GM21360 (cell line): Measurements from ENCODE around the gene MEFV.
"Not testable (repeated sequence)": the region's sequence is repeated elsewhere in the genome, so short reads cannot be mapped to it uniquely, and the experiment has no call there.

ENCODE experiments used
- ATAC-seq: cut with Tn5 transposase; IDR thresholded peaks from one replicate; pipeline ENCODE4 v1.9.1; 2021; ENCODE audit warnings: mild to moderate bottlenecking, moderate library complexity; ENCODE audit not compliant: unreplicated experiment

MEFV gene, protein sequence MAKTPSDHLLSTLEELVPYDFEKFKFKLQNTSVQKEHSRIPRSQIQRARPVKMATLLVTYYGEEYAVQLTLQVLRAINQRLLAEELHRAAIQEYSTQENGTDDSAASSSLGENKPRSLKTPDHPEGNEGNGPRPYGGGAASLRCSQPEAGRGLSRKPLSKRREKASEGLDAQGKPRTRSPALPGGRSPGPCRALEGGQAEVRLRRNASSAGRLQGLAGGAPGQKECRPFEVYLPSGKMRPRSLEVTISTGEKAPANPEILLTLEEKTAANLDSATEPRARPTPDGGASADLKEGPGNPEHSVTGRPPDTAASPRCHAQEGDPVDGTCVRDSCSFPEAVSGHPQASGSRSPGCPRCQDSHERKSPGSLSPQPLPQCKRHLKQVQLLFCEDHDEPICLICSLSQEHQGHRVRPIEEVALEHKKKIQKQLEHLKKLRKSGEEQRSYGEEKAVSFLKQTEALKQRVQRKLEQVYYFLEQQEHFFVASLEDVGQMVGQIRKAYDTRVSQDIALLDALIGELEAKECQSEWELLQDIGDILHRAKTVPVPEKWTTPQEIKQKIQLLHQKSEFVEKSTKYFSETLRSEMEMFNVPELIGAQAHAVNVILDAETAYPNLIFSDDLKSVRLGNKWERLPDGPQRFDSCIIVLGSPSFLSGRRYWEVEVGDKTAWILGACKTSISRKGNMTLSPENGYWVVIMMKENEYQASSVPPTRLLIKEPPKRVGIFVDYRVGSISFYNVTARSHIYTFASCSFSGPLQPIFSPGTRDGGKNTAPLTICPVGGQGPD

DNA sequence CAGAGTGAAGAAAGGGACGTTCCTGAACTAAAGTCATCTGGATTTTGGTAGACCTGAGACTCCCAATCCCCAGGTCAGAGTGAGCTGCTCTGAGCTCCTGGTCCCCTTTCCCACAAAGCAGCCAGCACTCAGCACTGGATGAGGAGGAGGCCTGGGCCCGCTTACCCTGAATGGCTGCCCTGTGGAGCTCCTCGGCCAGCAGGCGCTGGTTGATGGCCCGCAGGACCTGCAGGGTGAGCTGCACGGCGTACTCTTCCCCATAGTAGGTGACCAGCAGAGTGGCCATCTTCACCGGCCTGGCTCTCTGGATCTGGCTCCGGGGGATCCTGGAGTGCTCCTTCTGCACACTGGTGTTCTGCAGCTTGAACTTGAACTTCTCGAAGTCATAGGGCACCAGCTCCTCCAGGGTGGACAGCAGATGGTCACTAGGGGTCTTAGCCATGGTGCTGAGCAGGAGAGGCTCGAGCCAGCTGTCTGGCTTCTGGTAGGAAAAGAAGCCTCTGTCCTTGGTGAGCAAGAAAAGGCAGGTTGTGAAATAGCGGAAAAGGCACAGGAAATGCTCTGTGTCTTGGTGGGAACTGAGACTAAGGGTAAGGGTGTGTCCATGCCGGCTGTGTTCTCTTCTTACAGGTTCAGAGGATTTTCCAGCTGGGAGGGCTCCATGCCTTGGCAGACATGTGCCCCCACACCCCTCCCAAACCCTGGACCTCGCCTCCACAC is at the start of gene MEFV:
TSS of gene MEFV (minus strand) at position 488 of the 720 bp plus-strand sequence. CDS start at position 442, 46 bp downstream.
- ATAC-seq = no peak

DNA sequence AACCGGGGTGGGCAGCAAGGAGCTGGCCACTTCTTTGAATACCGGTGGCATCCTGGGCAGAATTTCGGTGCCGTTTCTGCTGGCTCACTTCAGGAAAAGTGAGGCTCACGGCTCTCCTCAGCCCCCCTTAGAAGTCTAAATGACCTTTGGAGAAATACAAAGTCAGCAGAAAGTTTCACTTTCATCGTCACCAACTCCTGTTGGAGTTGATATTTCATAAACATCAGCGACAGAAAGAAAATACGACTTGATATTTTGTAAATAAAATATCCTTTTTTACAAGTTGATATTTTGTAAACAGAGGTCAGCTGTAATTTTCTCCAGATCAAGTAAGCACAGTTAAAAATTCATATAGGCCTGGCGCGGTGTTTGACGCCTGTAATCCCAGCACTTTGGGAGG is 49.6 kb upstream of the MEFV start:
- ATAC-seq = no peak

DNA sequence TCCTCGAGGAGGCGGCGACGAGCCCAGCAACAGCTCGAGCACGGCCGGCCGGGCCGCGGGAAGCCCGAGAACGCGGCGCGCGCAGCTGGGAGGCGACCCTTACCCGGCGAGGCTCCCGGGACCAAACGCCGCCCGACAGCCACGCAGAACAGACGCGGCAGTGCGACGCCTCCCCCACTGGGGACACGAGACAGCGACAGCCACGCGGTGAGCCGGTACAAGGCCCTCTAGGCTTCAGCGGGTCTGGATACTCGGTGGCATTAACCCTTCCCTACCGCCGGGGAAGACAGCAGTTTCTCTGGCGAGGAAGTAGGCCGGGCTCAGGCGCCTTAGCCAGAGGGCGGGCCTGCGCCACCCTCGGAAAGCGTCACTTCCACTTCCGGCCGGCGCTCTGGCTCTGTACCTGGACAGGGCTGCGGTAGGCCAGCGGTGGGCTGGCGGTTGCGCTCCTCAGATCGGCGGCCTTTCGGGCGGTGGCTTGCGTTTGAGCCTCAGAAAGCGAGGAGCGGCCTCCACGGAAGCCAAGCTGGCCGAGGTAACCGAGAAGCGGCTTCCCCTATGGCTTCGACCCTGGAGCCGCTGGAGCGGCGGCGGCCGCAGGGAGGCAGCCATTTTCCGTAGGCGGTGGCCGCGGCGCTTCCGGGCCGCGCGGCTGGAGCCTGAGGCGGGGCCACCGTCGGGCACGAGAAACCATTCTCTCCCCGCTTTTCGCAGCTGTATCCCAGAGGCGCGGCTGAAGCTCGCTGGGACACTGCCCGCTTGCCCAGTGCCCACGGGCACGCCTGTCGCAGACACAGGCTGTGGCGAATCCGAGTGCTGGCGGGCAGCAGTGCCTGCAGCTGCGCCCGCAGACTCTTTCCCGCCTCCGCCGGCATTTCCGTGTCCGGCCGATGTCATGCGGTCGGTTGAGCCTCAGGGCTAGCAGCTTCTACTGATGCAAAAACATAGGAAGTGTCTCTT is 49.0 kb upstream of the MEFV start, which contains the start of the genes TIGD7 and ZNF75A:
TSS of gene TIGD7 (minus strand) at position 322 of the 960 bp plus-strand sequence. CDS start 4,816 bp downstream, outside the sequence.
TSS of gene ZNF75A (plus strand) at position 389 of the 960 bp plus-strand sequence. CDS start 2,932 bp downstream, outside the sequence.
- peak; percentile 84 for ATAC-seq

DNA sequence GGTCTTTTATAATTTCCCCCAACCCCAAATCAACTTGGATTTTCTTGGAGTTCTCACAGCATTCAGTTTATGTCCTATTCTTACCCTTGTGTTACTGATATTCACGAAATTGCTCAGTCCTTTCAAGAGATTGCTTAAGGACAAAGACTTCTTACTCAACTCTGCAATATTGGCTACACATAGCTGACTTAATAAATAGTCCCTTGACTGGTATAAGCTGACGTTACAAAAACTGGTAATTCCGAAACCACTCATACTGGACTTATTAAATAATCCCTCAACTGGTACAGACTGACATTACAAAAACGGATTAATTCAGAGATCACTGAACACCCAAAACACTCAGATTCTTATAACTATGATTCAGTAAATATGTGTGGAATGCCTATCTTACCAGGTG is 47.9 kb upstream of the MEFV start:
- no peak for ATAC-seq

DNA sequence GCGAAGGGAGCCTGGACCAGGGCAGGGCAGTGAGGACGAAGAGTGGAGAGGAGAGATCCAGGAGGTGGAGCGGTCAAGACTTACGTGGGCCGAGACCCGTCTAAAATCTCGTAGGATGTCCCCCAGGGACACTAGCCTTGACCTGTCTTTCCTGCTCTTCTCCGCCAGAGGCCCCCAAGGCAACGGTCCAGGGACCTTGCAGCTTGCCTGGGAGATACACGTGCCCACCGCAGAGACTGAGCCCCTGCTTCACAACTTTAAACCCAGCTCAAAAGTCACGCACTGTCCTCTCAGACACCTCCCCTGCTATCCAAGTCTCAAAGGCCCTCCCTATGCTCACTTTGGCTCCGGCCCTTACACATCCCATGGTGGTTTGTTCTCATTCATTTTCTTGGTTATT is 39.4 kb upstream of the MEFV start:
- no peak for ATAC-seq

DNA sequence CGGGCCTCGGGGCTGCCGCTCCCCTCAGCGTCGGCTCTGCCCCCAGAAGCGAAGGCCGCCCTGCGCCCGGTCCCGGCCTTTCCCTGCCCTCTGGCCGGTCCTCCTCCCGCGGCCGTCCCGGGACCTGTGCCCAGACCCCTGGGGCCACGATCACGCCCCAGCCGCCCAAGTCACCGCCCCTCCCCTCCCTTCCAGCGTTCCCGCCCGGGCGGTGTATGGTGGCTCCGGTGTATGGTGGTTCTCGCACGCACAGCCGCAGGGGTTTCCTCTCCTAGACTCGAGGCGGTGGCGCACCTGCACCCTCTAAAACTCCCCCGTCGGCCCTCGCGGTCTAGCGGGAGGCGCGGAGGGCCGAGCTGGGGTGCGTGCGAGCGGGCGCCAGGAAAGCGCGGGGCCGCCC is 38.8 kb upstream of the MEFV start:
- no peak for ATAC-seq

DNA sequence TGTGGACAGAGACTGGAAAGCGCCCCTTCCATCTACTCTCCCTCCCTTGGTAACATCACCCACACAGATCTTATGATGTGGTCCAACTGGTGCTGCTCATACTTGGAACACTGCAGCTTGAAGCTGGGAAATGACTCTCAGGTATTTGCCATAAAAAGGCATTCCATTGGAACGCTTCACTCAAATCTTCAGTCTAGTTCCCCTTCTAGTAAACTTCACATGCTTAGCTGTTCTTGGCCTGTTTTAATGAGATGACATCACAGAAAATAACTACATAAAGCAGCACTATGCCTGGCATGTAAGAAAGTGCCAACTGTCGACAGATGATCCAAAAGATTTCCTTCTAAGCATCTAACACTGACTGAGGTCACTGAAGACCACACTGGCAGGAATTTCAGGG is 36.2 kb upstream of the MEFV start:
- ATAC-seq = no peak

DNA sequence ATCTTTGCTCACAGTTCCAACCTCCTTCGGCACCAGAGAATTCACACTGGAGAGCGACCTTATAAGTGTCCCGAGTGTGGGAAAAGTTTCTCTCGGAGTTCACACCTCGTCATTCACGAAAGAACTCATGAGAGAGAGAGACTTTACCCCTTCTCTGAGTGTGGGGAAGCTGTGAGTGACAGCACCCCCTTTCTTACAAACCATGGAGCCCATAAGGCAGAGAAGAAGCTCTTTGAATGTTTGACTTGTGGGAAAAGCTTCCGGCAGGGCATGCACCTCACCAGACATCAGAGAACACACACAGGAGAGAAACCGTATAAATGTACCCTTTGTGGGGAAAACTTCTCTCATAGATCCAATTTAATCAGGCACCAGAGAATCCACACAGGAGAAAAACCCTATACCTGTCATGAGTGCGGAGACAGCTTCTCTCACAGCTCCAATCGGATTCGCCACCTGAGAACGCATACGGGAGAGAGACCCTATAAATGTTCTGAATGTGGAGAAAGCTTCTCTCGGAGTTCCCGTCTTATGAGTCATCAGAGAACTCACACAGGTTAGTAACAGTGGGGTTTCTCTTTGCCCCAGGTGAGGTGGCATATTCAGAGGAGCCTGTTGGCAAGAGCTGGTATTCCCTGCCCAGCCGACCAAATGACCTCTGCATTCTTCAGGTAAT is 33.7 kb upstream of the MEFV start:
- ATAC-seq = no peak

DNA sequence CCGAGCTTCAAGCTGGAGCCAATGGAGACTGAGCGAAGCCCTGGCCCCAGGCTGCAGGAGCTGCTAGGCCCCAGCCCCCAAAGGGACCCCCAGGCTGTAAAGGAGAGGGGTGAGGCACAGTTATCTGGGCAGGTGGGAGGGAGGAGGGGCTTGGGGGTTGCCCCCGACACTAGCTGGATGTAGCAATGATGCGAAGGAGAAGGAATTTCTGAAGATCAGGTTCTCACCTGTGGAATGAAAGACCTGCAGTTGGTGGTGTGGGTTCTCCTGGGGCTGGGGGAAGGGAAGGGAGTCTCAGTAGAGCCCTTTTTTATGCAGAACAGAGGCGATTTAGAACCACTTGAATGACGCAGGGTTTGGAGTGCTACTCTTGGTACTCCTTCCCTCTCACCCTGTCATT is 28.7 kb upstream of the MEFV start:
- no peak for ATAC-seq

DNA sequence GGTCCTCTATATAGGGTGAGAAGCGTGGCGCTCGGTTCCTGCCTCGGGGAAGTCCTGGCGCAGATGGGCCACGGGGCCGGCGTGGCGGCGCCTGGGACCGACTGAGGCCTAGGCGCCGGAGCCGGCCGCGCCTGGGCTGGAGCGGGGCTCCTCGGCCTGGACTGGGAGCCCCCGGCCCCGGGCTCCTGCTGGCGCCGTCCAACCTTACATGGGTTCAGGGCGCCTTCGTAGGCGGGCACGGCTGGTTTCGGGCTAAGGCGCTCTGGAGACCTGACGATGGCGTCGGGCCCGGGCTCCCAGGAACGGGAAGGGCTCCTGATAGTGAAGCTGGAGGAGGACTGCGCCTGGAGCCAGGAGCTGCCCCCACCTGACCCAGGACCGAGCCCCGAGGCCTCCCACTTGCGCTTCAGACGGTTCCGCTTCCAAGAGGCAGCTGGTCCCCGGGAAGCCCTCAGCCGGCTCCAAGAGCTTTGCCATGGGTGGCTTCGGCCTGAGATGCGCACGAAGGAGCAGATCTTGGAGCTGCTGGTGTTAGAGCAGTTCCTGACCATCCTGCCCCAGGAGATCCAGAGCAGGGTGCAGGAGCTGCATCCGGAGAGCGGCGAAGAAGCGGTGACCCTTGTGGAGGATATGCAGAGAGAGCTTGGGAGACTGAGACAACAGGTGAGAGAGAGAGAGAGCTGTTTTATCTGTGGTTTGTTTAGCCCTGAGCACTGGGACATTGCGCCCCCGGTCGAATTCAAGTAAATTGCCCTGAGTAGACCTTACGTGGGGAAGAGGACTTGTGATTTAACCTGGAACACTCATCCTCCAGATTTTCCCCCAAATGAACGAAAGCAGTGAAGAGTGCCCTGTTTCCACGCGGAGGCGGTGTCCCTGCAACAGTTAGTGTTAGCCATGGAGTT is 27.4 kb upstream of the MEFV start:
- no peak for ATAC-seq

DNA sequence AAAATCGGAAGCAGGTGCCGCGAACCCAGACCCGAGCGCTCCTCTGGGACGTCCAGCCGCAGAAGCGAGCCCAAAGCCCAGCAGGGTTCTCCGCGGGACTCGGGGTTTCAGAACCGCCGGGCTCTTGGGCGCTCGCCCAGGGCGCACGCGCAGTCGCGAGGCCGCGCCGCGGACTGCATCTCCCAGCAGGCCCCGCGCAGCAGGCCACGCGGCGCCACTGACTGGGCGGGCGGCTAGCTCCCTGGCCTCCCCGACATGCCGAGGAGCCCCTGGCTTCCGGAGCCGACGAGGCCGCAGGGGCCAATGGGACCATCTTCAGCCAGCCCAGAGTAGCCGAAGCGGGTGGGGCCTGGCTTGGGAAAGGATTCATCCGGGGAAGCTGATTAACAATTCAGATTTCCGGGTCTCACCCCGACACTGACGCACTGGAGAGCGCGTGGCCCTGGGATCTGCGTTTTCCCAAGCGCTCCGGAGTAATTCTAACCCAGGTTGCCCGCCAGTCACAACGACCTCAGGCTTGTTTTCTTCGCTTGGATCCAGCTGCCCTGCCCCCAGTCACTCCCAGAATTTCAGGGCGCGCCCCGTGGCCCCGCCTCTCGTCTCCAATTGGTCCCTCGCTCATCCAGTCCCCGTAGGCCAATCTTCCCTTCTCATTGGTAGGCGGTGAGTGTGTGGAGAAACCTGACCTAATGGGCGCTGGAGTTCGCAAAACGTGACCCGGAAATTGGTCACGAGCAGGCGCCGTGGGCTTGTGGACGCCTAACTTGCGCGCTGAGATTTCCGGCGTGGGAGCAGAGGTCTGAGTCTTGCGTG is 26.5 kb upstream of the MEFV start, which contains the start of gene ZNF263:
TSS of gene ZNF263 (plus strand) at position 762 of the 813 bp plus-strand sequence. CDS start 328 bp downstream, outside the sequence.
- peak; percentile 79 for ATAC-seq

DNA sequence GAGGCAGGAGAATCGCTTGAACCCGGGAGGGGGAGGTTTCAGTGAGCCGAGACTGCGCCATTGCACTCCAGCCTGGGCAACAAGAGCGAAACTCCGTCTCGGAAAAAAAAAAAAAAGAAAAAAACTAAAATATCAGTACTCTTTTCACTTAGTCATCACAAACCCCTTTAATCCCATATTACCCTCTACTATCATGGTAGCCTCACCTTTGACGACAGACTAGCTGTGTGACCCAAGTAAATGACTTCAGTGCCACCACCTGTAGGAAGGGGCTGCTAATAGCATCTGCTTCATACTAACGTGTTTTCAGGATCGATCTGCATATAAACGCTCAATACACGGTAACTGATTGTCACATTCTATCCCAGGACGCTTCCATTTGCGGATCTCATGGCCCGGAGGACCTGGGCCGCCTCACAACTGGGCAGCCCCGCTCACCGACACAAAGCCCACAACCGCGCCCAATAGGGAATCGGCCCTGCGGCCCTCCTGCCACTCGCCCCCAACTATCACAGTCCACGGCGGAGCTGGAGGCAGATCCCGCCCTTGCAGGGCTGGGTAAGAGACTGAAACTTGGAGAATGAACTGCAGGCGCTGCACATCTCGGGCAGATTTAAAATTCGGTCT is 25.8 kb upstream of the MEFV start:
- peak; percentile 8 for ATAC-seq

DNA sequence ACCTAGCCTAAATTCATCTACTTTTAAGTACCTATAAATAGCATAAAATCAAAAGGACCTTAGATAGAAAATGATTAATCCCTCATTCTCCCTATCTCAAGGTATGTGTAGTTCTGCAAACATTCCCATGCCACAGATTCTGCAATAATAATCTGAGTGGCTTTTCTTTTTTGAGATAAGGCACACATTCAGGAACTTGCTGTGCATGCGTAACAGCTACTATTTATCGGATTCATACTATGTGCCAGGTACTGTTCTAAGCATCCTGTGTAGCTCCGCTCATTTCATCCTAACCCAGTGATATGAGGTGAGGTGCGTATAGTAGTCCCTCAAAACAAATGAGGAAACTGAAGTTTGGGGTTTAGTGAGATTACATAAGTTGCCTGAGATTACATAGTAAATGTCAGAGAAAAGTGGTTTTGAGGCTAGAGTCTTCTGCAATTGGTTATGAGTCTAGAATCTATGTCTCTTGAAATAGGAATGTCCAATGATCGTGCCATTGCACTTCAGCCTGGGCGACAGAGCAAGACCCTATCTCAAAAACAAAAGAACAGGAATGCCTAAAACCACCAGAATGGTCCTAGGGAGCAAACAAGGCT is 24.9 kb upstream of the MEFV start:
- no peak for ATAC-seq

DNA sequence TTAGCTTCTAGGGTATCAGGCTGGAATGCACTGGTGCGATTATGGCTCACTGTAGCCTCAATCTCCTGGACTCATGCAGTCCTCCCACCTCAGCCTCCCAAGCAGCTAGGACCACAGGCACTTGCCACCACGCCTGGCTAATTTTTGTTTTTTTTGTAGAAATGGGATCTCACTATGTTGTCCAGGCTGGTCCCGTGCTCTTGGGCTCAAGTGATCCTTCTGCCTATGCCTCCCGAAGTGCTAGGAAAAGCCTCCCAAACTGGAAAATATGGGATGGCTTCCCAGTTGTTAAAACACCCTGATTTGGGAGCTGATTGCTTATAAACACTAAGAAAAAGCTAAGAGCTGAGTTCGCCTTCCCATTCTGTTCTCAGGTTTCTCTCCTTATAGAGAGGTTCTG is 20.2 kb upstream of the MEFV start:
- no peak for ATAC-seq

DNA sequence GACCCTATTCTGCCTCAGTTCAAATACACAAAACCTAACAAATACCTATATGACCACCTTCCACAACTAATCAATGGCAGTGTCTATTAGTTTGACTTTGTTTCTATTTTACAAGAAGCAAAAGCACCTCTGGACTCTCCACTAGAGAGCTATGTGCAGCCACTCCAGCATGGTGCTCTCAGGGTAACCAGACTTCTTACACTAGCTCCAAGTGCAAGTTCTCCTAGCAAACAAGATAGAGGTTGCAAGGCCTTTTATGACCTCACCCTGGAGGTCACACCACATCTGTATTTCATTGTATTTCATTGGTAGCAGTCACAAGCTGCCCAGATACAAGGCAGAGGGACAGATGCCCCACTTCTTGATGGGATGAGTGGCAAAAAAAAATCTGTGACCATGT is 18.5 kb upstream of the MEFV start:
- no peak for ATAC-seq

DNA sequence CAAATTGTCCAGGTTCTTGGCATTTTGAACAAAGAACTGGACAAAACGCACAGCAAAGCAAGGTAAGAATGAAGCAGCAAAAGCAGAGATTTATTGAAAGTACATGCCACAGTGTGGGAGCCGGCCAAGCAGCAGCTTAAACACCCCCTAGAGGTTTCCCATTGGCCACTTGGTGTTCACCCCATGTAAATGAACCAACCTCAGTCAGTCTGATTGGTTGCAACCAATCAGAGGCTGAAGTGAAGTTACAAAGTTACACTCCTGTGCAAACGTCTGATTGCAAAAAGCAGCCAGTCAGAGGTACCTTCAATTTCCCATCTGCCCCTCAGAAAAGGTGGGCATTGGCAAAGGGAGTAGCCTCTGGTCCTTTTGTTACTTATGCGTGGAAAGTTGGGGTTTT is 18.1 kb upstream of the MEFV start:
- ATAC-seq = no peak

DNA sequence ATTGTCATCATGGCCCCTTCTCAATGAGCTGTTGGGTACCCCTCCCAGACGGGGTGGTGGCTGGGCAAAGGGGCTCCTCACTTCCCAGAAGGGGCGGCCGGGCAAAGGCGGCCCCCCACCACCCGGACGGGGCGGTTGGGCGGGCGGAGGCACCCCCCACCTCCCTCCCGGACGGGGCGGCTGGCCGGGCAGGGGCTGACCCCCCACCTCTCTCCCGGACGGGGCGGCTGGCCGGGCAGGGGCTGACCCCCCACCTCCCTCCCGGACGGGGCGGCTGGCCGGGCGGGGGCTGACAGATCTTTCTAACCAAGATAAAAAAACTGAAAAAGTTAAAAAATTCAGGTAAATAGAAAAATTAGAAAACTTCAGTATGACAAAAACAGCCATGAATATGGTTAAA is 14.8 kb upstream of the MEFV start:
- not testable (repeated sequence) for ATAC-seq
